ENCODE measurements around the gene ATP5F1E.

Gene ATP5F1E

DNA sequence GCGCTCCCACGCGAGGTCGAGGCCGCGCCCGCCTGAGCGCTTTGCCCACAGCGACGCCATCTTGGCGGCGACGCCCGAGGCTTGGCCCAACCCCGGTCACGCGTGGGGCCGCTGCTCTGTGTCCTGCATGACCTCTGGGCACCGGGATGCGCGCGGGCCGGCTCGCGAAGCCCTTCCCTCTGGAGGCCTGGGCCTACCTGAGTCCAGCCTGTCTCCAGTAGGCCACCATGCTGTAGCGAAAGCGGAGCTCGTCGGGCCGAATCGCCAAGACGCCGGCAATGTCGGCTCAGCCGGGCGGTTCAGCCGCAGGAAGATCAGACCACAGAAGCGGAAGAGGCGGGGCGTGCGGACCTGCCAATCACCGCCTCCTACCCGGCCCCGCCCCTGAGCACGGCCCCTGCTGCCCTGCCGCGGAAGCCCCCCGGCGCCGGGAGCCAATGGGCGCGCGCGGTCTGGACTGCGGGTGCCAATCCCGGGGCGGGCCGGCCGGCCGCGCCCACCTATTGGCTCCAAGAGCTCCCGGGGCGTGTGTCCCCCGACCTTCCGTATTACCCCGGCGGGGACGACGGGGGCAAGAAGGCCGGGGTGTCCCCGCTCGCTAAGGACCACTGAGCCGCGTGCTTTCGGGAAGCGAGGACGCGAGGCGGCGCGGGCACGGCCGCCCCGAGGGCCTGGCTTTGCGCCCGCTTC lies at the start of gene ATP5F1E:
ATP5F1E (minus strand) TSS at position 313 of the 690 bp plus-strand sequence; CDS start at position 229, 84 bp downstream.
- peak; percentile 94 for DNase-seq

DNA sequence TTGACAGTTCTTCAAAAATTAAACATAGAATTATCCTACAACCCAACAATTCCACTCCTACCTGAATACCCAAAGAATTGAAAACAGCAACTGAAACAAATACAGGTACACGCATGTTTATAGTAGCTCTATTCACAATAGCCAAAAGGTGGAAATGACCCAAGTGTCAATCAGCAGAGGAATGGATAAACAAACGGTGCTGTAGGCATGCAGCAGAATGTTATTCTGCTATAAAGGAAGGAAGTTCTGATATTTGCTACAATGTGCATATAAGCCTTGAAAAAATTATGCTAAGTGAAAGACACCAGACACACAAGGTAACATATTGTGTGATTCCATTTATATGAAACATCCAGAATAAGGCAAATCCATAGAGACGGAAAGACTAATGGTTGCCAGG lies 48.9 kb upstream of the ATP5F1E start:
- no peak for DNase-seq

DNA sequence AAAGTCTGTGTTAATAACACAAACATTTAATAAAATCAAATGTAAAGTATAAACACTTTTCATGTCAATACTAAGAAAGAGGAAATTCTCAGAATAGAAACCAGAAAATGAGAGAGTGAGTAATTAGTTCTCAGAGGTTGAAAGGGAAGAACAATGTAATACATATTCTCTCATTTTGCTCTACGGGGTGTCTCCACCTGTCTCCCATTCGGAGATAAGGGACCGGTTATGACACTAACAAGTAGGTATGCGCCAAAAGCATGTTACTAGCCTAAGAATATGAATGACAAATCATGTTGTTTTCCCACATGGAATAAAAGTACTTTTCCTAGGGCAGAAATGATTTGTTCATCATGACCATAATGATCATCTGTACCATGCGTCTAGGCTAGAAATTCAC lies 46.1 kb upstream of the ATP5F1E start:
- DNase-seq: peak; percentile 15

DNA sequence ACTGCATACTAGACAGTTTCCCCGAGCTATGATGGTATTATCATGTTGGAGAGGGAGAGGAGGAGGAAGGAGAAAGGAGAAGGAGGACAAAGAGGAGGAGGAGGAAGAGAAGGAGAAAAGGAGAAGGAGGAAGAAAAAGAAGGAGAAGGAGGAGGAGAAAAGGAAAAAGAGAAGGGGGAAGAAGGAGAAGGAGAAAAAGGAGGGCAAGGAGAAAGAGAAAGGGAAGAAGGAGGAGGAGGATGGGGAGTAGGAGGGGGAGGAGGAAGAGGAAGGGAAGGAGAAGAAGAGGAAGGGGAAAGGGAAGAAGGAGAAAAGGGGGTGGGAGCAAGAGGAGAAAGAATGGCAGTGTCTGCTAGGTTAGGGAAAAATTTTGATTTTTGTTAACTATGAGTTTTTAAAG lies 45.6 kb upstream of the ATP5F1E start:
- no peak for DNase-seq

GRCh38 chr20:59075934-59076508 lies 43.9 kb upstream of the ATP5F1E start:
- DNase-seq: no peak

DNA sequence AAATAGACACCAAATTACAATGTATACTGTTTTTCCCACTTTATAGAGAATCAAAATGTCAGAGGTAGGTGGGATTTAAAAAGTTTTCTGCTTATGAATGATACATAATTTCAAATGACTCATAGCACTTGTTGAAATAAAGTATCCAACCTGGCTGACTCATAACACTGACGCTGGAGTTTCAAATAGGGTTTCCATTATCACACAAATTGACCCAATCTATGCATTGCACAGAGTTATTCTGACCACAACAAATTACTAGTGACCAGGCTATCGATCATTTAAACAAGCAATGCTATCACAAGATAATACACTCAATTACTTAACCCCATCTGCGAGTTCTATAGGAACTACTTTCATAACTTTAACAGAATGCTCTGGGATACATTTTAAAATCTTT lies 42.3 kb upstream of the ATP5F1E start:
- DNase-seq: no peak

DNA sequence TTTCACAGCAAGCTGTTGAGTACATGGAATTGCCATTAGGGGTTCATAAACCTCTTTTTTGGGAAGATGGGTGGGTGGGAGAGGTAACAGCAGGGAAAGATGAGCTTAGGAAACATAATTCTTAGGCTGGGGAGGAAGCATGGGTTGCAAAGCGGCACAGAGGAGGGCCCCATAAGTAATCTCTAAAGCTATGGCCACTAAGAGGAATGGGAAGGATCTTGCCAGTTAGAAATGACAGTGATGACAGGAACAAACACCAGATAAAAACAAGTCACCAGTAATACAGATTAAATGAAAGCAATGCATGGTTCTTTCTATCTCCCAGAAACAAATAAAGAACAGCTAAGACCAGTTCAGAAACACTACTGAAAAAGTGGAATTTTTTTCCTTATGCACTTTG lies 41.4 kb upstream of the ATP5F1E start:
- no peak for DNase-seq

DNA sequence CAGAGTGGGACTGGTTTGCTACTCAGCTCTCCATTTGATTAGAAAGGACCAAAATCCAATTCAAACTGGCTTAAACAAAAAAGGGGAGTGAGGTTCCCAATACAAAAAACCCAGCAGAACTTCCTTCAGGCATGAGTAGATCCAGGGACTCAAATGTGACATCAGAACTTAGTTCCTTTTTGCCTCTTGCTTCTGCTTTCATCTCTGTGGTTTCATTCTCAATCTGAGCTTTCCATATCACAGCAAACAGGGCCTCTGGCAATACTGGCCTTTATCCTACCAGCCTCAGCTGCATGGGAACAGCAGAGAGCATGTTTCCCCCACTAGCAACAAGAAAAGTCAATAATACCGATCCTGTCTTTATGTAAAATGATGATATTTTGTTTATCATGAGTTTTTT lies 39.1 kb upstream of the ATP5F1E start:
- DNase-seq: peak; percentile 60

DNA sequence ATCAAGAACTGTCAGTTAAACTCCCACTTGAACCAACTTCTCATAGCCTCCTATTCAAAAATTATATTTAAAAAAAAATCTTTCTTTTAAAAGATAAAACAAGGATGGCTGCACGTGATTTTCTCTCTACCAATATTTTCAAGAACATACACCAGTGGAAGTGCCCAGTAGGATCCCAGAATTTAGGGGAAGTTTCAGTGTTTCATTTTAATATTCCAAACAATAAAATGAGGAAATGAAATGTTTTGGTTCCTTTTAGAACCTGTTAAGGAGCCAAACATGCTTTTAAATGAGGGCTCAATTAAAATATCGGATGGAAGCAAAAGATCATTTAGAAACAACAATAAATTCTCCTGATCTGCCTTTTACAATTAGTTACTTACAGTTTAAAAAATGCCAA lies 36.9 kb upstream of the ATP5F1E start:
- peak; percentile 16 for DNase-seq

DNA sequence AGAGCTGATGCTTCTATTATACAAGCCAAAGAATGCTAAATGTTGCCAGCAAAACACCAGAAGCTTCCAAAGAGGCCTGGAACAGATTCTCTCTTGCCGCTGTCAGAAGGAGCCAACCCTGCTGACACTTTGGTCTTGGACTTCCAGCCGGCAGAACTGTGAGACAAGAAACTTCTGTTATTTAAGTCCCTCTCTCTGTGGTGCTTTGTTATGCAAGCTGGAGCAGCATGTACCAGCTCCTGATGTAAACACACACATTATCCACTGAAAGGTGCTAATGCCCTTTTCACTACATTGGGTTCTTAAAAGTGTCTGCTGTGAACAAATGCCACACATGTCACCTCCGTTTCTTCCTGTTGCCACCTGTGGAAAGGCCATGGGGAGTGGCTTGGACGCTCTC lies 36.4 kb upstream of the ATP5F1E start:
- no peak for DNase-seq

DNA sequence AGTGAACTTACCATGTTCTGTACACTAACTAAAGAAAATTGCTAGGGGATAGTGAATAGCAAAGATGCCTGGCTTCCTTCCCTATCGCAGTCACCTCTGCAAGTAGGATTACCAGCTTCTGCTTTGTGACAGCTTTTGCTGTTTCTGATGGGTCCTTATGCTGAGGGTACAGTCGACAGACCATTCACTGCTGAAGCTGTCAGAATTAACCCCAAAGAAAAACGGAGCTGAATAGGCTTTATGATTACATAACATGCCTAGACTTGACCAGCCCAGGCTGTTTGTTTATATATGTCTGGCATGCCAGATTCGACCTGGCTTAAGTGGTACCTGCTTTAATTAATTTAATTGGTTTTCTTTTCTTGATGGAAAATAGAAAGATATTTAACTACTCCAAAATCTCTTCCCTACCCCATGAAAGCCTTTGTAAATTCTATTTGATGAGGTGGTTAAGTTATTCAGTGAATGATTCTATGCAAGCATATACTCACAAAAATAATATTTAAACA lies 32.1 kb upstream of the ATP5F1E start:
- DNase-seq: no peak

DNA sequence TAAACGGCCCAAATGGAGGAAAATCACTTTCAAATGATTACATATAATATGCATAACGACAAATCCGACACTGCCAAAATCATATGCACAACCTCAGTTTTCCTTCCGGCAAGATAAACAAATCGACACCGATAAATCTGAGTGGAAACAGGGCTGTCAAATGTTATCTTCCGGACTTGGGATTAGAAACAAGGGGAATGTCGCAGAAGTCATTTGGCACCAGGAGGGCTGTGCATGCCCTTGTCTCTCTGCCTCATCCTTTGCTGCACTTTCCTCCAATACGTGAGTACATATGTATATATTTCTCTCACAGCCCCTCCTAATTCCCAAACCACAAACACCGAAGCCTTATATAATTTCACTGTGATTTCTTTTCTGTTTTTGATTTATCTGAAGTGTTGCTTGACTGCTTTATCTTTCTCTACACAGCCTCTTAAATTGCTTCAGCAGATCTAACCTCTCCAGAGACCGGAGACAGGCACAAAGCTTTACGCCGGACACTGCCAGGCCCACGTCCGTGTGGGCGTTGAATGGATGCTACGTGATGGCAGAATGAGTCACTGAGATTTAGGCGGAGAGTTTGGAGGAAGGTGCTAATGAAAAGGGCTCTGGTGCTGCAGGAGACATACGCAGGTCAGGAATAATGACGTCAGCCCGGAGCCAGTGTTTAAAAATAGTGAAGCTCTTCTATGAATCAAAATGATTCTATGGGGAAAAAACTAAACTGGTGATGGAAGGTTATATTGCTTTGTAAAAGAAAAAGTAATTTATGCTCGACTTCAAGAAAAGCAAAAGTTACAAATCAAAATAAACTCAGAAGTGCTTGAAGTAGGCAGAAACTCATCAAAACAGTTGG lies 31.5 kb upstream of the ATP5F1E start:
- DNase-seq: no peak

GRCh38 chr20:59062081-59062480 lies 29.9 kb upstream of the ATP5F1E start:
- DNase-seq: no peak

DNA sequence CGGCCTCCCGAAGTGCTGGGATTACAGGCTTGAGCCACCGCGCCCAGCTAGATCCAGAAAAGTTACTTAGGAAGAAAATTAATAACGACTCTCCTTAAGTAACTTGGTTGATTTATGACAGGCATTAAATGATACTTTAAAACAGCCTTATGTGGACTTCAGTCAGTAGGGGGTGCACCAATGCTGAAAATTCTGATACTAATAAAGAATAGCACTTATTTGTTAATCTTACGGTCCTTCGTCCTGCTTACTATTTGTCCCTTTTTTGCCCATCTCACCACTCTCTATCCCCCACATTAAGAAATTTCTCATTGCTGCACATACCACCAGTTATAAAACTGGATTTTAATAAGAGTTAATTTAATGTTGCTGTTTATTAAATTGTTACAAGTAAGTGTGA lies 23.2 kb upstream of the ATP5F1E start:
- DNase-seq: peak; percentile 10

DNA sequence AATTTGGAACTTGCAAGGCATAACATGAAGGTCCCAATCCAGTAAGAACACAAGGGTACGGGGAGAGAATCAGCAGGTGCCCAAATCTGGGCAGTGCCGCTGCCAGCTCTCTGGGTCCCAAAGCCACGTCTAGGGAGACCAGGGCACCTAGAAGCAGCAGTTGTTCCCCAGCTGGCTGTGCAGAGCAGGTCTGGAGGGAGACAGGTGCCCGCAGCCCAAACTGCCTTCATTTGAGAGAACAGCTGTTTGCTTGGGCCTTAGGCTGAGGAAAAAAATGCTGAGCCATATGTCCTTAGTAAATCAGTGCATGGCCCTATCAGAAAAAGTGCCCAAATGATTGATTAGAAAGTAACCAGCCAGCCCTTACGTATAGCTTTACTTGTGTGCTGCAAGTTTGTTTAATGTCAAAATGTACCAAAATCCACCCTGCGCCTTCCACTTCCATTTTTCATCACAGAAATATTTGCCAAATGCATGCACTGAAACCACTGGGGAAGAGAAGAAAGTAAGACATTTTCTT lies 19.6 kb upstream of the ATP5F1E start:
- DNase-seq: no peak

GRCh38 chr20:59050437-59050836 lies 18.3 kb upstream of the ATP5F1E start:
- DNase-seq: no peak

DNA sequence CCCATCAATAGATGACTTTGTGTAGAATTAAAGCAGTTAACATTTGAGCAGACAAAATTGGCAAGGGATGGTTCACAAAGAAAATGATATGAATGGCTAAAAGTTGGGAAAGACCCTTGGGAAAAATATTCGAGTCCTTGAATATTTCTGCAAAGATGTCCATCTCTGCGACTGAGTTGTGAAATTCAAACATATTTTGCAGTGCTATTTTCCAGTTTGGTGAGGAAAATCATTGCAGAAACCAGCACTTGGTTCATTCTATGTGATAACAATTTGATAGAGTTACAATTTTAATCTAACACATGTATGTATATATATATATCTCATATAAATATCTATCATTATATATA lies 16.5 kb upstream of the ATP5F1E start:
- DNase-seq: no peak

- no peak for DNase-seq
Measured at GRCh38 chr20:59047938-59048680, 16.0 kb upstream of the ATP5F1E start.

DNA sequence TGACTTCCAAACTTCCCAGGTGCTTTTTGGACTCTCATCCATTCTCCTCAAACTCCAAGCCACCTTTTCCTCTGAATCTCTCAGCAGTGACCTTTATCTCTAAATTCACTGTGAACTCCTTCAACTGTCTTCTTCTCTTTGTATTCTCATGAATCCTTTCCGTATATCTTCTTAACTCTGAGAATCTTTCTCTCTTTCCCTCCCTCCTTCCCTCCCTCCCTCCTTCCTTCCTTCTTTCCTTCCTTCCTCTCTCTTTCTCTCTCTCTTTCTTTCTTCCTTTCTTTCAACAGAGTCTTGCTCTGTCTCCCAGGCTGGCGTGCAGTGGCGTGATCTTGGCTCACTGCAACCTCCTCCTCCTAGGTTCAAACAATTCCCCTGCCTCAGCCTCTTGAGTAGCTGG lies 14.7 kb upstream of the ATP5F1E start:
- DNase-seq: no peak

DNA sequence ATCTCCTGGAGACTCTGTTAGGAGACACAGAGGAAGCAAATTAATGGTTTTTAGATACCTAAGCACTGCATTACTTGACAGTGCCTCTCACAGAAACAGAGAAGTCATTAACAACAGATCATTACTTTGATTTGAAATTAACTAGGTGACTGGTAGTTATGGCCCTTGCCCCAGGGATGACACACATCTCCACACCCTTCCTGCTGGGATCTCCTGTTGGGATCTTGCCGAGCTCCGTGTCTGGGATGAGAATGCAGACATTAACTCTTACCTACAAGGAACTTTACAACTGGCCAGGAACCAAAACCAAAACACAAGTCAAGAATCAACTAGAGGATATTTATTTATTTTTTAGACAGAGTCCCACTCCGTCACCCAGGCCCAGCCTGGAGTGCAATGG lies 12.7 kb upstream of the ATP5F1E start:
- DNase-seq: no peak

- DNase-seq: no peak
Measured at GRCh38 chr20:59044295-59044694, 12.2 kb upstream of the ATP5F1E start.

DNA sequence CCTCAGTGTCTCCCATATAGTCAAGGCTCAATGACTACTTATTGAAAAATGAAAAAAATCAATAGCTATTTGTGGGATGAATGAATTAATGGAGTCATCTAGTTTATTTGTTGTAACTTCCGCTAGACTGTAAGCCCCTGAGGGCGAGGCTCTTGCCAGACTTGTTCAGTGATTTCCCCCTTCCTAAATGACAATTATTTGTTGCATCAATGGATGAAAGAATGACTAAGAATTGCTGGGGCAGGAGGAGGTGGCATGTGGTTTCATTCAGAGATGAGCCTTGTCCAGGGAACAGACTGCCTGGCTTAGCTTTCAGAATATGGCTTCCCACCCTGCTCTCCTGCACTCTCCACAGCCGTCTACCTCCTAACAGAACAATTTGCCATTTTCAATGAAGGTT lies 11.6 kb upstream of the ATP5F1E start:
- no peak for DNase-seq
